Mucosa of descending colon (tissue), 3 donors: ENCODE results near the gene SLC43A3. TPM values are rescaled to one million over a fixed set of nuclear protein-coding genes. Genes with fewer than 3 reads are reported as not detected.

Source experiments
- ATAC-seq: fragments of 200-7000 bp; cut with Tn5 transposase; one replicate; pipeline ENCODE4 v1.9.1; 2020; ENCODE audit warnings: mild to moderate bottlenecking, moderate library complexity
- DNase-seq, 3 donors: peaks; one replicate each; pipeline ENCODE4 v3.0.0-alpha.2; 2020
- H3K36me3 ChIP-seq: fragments of 200-600 bp; one replicate; pipeline ENCODE4 v1.8.0; 2021; ENCODE audit warnings: low read depth, mild to moderate bottlenecking
- H3K4me1 ChIP-seq: fragments of 200-600 bp; one replicate; pipeline ENCODE4 v1.8.0; 2021; ENCODE audit warnings: low read depth, mild to moderate bottlenecking
- H3K4me3 ChIP-seq: fragments of 200-600 bp; one replicate; pipeline ENCODE4 v1.8.0; 2021; ENCODE audit warnings: mild to moderate bottlenecking
- H3K9me3 ChIP-seq: fragments of 200-600 bp; one replicate; pipeline ENCODE4 v1.8.0; 2021; ENCODE audit warnings: mild to moderate bottlenecking
- CTCF ChIP-seq: fragments of 200-600 bp; IDR thresholded peaks from one replicate; pipeline ENCODE4 v1.8.0; 2022; ENCODE audit warnings: antibody characterized with exemption, mild to moderate bottlenecking
- intact Hi-C, 2 donors: fragments of 100-400 bp; cut with DNase I in 1 of 2; cut with micrococcal nuclease in 1 of 2; formaldehyde crosslinking; loops; one replicate each; pipeline versions ENCODE4 v1.11.0 to v1.11.1; 2022; cut with DNase I, micrococcal nuclease
- total RNA-seq, 3 donors: library from RNA; stranded (reverse); fragmentation: NEBNext Ultra II Directional in 2 of 3; extraction: Animal tissue kit (Norgen Biotek cat#: 25700) in 2 of 3; gene quantifications; one replicate each; pipeline versions ENCODE4 v1.2.1 to v1.2.4, GENCODE V29; 2021 to 2023
- donor health status: DM: no; HTN: no; CAD: no; lungs with moderate emphysema.
- donor health status: DM: no; HTN: no; CAD: no.
- donor health status: DM: no; HTN: yes; CAD: no.

The SLC43A3 gene
- total RNA-seq, 3 donors from 2014 or later = 6.3 to 24.4 (median 16.9) TPM

- Histone ChIP-seq H3K9me3 (no peaks in the 10 kb centered on the region), H3K4me3 (no peak overlapping the region), H3K4me1 (peaks cover 23% of the 10 kb centered on the region), H3K36me3 (no peaks in the 10 kb centered on the region)
- no peak for ATAC-seq
- DNase-seq = peak in 1 of 3 donors; percentile 50
- intact Hi-C loops = no loop called here
- no peak for TF ChIP-seq CTCF
These were observed 47.3 kb upstream of the SLC43A3 start for GRCh38 chr11:57474017-57474802.

GRCh38 chr11:57473285-57473841 is 46.4 kb upstream of the SLC43A3 start:
- no peak for TF ChIP-seq CTCF
- intact Hi-C loops = no loop called here
- Histone ChIP-seq H3K36me3 (no peaks in the 10 kb centered on the region), H3K9me3 (no peaks in the 10 kb centered on the region), H3K4me3 (no peak overlapping the region), H3K4me1 (peaks cover 23% of the 10 kb centered on the region)
- ATAC-seq (no peak), DNase-seq (peak in 1 of 3 donors; percentile 3)

GRCh38 chr11:57471496-57471895 is 44.6 kb upstream of the SLC43A3 start:
- intact Hi-C loops = no loop called here
- H3K36me3 ChIP-seq = no peaks in the 10 kb centered on the region
- TF ChIP-seq CTCF = no peak

GRCh38 chr11:57469268-57469667 is 42.3 kb upstream of the SLC43A3 start:
- H3K4me3 ChIP-seq = no peak overlapping the region
- ATAC-seq = no peak
- H3K36me3 ChIP-seq = no peaks in the 10 kb centered on the region
- TF ChIP-seq CTCF = no peak
- H3K4me1 ChIP-seq = no peaks in the 10 kb centered on the region
- intact Hi-C loops = loop anchor here in 1 of 2 donors (10.0 kb wide), 1 partner anchor 1046 kb away; no protein-coding TSS in a partner anchor
- H3K9me3 ChIP-seq = no peaks in the 10 kb centered on the region
- no peak for DNase-seq

More at GRCh38 chr11:57471496-57471895, 44.6 kb upstream of the SLC43A3 start:
- ATAC-seq = no peak
- H3K4me1 ChIP-seq = peaks cover 8% of the 10 kb centered on the region
- no peaks in the 10 kb centered on the region for H3K9me3 ChIP-seq
- peak in 1 of 3 donors; percentile 18 for DNase-seq
- H3K4me3 ChIP-seq = no peak overlapping the region

- no peak for ATAC-seq
- Histone ChIP-seq H3K9me3 (no peaks in the 10 kb centered on the region), H3K4me3 (no peak overlapping the region), H3K36me3 (no peaks in the 10 kb centered on the region), H3K4me1 (no peaks in the 10 kb centered on the region)
- TF ChIP-seq CTCF = no peak
- intact Hi-C loops = loop anchor here in 1 of 2 donors (10.0 kb wide), 1 partner anchor 1047 kb away; no protein-coding TSS in a partner anchor
- no peak for DNase-seq
These were observed 41.4 kb upstream of the SLC43A3 start for GRCh38 chr11:57468276-57468675.
